Parathyroid adenoma (tissue), 2 donors: ENCODE results near the gene KDSR.

ENCODE experiments used
- H2AFZ ChIP-seq: fragments of 300-600 bp; sonication (generic); one replicate; pipeline ENCODE4 v1.7.0; 2017; ENCODE audit warnings: antibody characterized with exemption, mild to moderate bottlenecking
- H3K27ac ChIP-seq: fragments of 300-600 bp; sonication (generic); one replicate; pipeline ENCODE4 v1.7.0; 2017
- H3K27me3 ChIP-seq: fragments of 300-600 bp; sonication (generic); one replicate; pipeline ENCODE4 v1.7.0; 2017; ENCODE audit warnings: low read length; ENCODE audit not compliant: control insufficient read depth, insufficient read depth
- H3K36me3 ChIP-seq: fragments of 300-600 bp; sonication (generic); one replicate; pipeline ENCODE4 v1.7.0; 2017; ENCODE audit warnings: low read length; ENCODE audit not compliant: control insufficient read depth, insufficient read depth
- H3K4me1 ChIP-seq: fragments of 300-600 bp; sonication (generic); one replicate; pipeline ENCODE4 v1.7.0; 2017; ENCODE audit warnings: control low read depth
- H3K4me2 ChIP-seq: fragments of 300-600 bp; sonication (generic); one replicate; pipeline ENCODE4 v1.7.0; 2017; ENCODE audit warnings: low read length
- H3K4me3 ChIP-seq: fragments of 300-600 bp; sonication (generic); one replicate; pipeline ENCODE4 v1.7.0; 2017; ENCODE audit warnings: low read depth, low read length
- H3K79me2 ChIP-seq: fragments of 300-600 bp; sonication (generic); one replicate; pipeline ENCODE4 v1.7.0; 2017; ENCODE audit warnings: control low read depth
- H3K9ac ChIP-seq: fragments of 300-600 bp; sonication (generic); one replicate; pipeline ENCODE4 v1.7.0; 2017; ENCODE audit warnings: mild to moderate bottlenecking
- H3K9me3 ChIP-seq: fragments of 300-600 bp; sonication (generic); one replicate; pipeline ENCODE4 v1.7.0; 2017; ENCODE audit warnings: low read length; ENCODE audit not compliant: control insufficient read depth
- CTCF ChIP-seq: fragments of 300-600 bp; sonication (generic); IDR thresholded peaks from one replicate; pipeline ENCODE4 v1.7.0; 2017; ENCODE audit warnings: antibody characterized with exemption, mild to moderate bottlenecking
- donor health status: primary hyperparathyroidism.

KDSR gene

DNA sequence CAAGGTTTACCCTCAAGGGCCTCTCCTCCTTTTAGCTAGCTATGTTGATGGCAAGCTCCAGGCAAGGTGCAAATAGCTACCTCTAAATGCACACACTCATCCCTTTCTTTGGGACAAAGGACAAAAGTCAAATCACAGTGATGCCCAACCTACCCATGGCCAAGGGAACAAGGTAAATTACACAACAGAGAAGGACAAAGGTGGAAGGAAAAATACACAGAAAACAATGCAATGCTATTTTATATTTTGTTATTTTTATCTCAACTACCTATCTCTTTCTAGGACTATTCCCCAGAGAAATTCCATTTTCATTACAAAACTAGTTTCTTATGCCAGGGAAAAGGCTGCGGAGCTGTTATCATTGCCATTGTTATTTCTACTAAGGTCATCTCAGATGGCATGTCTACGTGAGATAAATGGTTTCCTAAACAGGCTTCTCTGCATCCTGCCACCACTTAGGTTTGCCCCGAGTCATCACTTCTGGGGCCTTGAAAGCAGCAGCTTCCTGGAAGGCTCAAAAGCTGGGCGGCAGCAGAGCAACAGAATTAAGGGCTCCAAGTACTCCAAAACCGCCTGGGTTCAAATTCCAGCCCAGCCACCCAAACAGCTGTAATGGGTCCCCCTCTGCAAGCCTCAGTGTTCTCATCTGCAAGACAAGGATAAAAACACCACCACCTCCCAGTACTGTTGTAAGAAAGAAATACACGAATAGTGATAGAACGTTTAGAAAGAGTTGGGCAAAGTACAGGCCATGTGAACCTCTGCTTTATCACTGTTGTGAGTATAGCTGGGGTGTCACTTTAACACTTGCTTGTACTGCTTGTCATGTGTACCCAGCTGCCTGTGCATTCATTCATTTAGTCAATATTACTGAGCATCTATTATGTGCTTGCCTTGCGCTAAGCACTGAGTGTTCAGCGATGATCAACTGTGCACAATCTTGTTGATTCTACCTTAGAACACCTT lies 68.3 kb downstream of the KDSR start:
- Histone ChIP-seq H3K4me1 (no peaks in the 10 kb centered on the region), H3K9me3 (no peaks in the 10 kb centered on the region), H3K79me2 (peaks cover 31% of the 10 kb centered on the region), H3K9ac (no peak overlapping the region), H3K27me3 (no peaks in the 10 kb centered on the region), H3K27ac (no peak overlapping the region), H3K36me3 (no peaks in the 10 kb centered on the region), H3K4me3 (no peak overlapping the region), H2AFZ (no peak overlapping the region), H3K4me2 (no peak overlapping the region)
- no peak for TF ChIP-seq CTCF

DNA sequence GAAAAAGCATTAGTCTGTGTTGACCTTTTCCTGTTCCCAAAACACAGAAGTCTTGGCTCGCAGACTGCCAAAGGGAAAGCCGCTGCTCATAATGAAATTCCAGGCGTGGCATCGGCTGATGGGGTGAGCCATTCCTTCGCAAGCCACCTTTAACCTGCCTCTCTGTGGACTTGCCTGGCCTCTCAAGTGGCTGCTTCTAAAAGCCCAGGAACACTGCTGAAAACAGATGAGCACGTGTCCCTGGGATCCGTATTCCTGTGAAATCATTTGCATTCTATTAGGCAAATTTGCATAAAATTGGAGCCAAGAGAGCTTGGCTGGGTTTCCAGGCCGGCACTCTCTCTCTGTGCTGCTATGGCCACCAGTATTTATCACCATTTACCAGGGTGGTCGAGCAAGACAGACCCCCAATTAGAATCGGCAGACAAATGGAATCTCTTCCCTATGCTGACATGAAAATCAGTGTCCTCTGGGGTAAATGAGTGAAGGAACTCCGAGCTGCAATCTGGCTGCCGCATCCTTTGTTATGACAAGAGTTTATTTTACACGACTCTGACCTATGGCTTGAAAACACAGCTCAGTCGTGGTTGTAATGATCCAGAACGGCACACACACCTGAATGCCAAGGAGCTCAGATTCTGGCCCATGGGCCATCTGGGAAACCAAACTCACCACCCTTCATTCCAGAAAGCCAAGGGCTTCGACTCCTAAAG lies 69.2 kb downstream of the KDSR start:
- no peak overlapping the region for H3K27ac ChIP-seq
- H3K9me3 ChIP-seq = no peaks in the 10 kb centered on the region
- no peak overlapping the region for H3K9ac ChIP-seq
- TF ChIP-seq CTCF = no peak
- H3K4me1 ChIP-seq = peaks cover 4% of the 10 kb centered on the region
- no peaks in the 10 kb centered on the region for H3K27me3 ChIP-seq
- no peaks in the 10 kb centered on the region for H3K36me3 ChIP-seq
- no peak overlapping the region for H2AFZ ChIP-seq
- H3K4me3 ChIP-seq = no peak overlapping the region
- no peak overlapping the region for H3K4me2 ChIP-seq
- peaks cover 31% of the 10 kb centered on the region for H3K79me2 ChIP-seq

GRCh38 chr18:63293935-63294334 lies 73.1 kb downstream of the KDSR start:
- Histone ChIP-seq H3K4me2 (no peak overlapping the region), H3K36me3 (no peaks in the 10 kb centered on the region), H3K9ac (no peak overlapping the region), H3K27me3 (no peaks in the 10 kb centered on the region), H3K4me1 (peaks cover 4% of the 10 kb centered on the region), H3K27ac (no peak overlapping the region), H3K79me2 (peaks cover 24% of the 10 kb centered on the region), H3K4me3 (no peak overlapping the region), H2AFZ (no peak overlapping the region), H3K9me3 (no peaks in the 10 kb centered on the region)
- TF ChIP-seq CTCF = no peak

DNA sequence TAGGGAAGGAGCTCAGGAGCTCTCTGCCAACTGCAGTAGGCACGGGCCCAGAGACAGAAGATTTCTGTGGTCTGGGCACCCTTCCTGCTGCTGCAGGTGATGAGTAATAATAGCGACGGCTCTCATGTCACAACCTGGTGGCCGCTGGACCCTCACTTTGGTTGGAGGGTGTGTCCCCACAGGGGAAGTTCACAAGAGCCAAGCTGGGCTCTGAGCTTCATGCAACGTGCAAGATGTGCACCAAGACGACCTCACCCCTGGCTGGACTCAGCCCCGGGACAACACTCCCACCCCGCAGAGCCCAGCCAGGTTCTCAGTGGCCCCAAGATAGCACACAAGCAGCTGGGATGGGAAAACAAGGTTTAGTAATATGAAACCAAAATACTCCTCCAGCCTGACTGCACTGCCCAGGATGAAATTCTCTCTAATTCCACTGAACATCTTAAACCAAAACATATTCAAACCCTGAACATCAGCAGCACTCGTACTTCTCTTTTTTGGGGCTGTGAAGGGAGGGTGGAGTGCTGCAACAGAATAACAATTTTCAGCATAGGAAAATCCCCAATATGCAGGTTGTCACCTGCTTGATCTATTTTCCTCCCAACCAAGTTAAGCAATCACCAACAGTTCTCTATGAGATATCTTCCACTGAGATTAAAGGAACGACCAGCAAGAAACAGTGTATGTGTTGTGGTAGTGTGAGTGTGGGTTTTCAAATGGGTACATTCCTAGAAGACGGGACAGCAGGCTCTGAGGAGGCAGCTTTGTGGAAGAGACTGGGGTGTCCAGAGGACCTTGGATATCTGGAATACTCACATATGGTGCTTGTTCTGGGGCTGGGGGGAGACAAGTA lies 73.9 kb downstream of the KDSR start:
- H3K9ac ChIP-seq = no peak overlapping the region
- H3K9me3 ChIP-seq = no peaks in the 10 kb centered on the region
- H3K27ac ChIP-seq = no peak overlapping the region
- H2AFZ ChIP-seq = no peak overlapping the region
- peaks cover 21% of the 10 kb centered on the region for H3K79me2 ChIP-seq
- peaks cover 4% of the 10 kb centered on the region for H3K4me1 ChIP-seq
- H3K27me3 ChIP-seq = no peaks in the 10 kb centered on the region
- no peak overlapping the region for H3K4me3 ChIP-seq
- TF ChIP-seq CTCF = no peak
- H3K36me3 ChIP-seq = no peaks in the 10 kb centered on the region
- H3K4me2 ChIP-seq = no peak overlapping the region
